Suppressor macrophage (primary cell): ENCODE results near the gene PVALB.
A peak's percentile ranks its signal among the peaks of the same experiment; 100 is the strongest.

Source experiments
- DNase-seq, 4 experiments: peaks; one replicate each; pipeline ENCODE4 v3.0.0-alpha.2; 2020 to 2022

The PVALB gene

DNA sequence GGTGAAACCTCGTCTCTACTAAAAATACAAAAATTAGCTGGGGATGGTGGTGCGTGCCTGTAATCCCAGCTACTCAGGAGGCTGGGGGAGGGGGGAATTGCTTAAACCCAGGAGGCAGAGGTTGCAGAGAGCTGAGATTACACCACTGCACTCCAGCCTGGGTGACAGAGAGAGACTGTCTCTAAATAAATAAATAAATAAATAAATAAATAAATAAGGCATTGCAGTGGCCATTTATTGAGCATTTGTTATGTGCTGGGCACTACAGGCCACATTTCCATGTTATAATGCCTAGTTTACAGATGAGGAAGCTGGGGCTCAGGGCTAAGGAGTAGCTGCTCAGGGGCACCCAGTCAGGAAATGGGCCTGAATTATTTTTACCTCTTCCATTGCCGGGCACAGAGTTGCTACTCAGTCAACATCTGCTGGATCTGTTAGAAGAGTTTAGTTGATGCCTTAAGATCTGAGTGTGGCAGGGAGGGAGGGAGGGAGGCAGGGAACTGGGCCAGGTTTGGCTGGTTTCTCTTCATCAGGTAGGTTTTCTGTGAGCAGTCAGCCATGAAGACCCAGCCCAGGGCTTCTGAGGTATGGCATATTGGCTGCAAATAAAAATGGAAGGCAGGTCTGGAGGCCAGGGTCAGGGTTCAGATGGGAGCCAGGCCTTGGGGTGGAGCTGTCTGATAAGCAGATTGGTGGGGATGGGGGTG, 5.6 kb downstream of the PVALB start:
- DNase-seq, result no peak

DNA sequence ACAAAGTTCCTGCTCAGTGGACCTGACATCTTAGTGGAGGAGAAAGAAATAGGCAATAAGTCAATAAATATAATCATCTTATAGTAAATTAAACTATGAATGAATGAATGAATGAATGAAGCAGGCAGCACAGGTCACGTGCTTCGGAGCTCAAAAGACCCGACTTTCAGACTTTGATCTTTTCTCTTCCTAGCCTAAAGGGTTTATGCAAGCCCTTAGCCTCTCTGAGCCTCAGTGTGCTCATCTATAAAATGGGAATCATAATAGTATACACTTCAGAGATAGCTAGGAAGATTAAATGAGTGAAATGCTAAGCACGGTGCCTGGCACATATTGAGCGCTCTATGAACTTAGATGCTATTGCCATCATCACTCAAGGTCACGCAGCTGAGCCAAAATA, 7.5 kb downstream of the PVALB start:
- DNase-seq, result no peak

DNA sequence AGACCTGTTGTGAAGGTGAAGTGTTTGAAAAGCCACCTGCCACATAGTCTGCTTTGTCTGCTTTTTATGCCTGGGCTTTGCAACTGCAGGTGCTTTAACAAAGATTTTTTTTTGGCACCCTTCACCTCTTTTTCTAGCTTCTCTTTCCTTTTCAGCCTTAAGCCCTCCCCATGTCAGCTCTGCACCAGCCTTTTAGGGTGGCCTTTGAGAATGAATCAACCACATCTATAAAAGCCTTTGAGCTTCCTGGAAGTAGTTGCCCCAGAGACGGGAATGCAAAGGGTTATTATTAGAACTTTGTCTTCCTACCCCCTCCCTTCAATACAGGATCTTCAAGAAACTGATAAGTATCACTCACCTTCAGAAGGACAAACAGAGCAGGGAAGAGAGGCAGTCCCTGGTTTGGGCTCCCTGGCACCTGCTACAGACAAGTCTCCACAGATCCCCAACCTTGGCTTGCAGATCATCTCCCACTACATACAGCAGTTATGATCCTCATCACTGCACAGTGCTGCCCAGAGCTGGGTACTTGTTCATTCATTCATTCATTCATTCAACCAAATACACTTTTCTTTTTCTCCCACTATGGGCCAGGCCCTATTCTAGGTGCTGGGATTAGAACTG, 8.0 kb downstream of the PVALB start:
- no peak for DNase-seq

DNA sequence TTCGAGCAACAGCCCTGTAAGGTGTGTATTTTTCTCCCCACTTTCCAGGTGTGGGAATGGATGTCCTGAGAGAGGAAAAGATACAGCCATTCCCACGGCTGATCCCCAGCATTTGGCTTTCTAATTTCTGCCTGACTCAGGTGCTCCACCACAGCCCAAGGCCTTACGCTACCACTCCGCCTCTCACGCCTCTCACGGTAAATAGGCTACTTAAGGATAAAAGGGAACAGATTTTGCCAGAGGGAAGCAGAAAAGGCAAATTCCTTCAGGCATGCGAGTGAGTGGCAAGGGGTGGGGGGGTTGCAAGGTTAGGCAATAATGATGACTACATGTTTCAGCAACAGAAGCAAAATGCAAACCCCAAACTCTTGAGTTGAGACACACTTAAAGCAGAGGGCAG, 9.2 kb downstream of the PVALB start:
- DNase-seq, result peak; percentile 11 to 37 (median 30)

DNA sequence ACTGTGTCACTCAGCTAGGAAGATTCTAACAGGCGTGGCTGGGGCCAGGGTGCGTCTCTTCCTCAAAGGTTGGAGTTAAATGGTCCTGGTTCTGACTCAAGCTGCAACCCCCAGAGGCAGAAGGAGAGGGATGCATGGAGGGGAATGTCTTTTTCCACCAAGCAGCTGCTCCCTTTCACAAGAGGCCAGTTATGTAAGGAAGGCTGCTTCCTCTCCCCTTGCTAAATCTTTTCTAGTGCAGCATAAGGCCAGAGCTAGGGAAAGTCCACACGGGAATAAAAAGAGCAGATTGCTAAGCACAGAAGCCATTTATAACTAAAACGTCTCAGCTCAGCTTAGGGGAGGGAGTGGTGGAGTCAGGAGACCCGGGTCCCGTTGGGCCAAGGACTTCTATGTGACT, 10.0 kb downstream of the PVALB start:
- peak; percentile 16 to 55 (median 51) for DNase-seq

DNA sequence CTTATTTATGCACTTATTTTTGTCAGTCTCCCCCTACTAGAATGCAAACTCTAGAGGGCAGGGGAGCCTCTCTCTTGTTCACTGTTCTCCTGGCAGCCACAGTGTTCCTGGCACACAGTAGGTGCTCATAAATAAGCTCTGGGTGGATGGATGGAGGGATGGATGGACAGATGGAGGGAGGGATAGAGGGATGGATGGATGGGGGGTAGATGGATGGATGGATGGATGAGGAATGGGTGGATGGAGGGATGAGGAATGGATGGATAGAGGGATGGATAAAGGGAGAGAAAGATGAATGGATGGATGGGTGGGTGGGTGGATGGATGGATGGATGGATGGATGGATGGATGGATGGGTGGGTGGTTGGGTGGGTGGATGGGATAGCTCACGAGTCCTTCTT, 13.5 kb downstream of the PVALB start:
- DNase-seq, result no peak

DNA sequence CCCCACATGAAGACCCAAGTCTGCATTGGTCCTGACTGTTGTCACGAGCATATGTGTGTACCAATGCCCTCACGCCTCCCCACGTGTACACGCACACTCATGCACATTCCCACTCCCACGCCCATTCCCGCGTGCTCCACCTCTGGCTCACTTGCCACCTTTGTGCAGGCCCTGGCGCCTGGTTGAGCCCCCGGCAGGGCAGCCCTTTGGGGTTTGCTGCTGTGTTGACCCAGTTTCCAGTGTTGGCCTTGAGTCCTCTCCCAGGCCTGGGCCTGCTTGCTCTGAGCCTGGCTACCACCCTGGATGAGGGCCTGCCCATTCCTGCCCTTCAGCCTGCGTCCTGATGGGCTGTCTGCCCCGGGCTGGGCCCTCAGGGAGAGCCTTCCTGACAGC, 18.2 kb downstream of the PVALB start:
- peak in 1 of 4 experiments; percentile 0 for DNase-seq

DNA sequence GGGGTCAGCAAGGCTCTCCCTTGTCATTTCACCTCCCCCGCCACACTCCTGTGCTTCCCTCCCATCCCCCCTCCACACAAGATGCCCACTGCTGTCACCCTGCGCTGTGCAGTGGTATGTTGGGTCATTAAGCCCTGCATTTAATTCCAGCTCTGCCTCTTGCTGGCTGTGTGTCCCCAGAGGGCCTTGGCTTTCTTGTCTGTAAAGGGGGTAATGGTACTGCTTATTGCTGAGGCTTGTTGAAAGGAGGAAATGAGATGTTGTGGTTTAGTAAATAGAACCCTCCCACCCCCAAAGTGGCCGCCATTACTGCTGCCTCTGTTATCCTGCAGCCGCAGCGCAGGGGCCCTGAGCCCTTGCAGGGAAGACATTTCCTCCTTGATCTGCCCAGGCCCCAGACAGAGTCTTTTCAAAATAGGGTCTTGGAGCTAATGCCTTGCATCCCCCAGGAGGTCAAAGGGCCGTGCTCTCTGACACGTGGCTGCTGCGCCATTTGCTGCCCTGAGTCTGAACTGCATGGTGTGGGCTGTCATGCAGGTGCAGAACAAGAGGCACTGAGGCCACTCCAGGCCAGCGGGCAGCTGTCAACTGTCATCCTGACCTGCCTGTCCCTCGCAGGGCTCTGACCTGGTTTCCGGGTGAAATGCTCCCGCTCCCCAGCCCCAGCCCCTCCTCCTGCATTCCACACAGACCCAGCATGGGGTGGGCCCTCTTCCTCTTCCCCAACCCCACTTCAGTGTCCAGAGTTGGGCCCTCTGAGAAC, 18.7 kb downstream of the PVALB start:
- no peak for DNase-seq

DNA sequence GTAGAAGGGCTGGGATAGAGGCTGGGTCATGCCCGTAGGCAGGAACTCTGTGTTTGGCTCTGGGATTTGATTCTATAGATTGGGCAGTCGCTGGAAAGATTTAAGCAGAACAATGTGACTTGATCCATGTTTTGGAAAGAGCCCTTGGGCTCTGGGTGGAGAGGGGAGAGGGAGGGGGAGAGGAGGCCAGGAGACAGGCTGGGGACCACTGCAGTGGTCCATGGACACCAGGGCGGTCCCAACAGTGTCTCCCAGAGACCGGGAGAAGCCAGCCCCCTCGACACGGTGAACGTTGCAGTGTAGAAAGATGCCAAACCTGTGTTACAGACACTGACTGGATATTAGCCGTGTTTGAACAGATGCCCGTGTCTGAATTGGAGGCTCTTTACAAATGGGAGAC, 19.5 kb downstream of the PVALB start:
- no peak for DNase-seq

DNA sequence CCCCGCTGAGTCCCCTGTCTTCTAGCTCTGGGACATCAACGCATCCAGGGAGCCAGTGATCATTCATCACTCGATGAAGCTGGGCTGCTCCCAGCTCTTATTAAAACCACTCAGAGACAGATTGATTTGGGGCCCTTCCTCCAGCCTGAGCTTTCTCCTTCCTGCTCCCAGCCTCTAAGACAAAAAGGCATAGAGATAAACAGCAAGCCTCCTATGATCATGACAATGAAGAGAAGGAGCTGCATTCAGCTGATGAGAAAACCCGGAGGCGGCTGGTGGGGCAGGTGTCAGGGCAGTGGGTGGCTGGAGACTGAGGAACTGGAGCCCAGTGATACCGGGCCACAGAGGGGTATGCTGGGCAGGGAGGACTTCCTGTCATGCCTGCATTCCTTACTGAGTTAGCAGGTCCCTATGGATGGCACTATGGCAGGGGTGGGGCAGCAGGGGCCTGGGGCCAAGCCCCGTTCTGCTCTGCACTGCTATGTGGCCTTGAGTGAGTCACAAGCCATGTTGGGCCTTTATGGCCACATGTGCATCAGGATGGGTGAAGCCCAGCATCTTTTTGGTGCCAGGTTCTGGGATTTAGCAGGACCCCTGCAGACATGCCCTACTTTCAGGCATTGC, 20.2 kb downstream of the PVALB start:
- peak in 1 of 4 experiments; percentile 21 for DNase-seq

DNA sequence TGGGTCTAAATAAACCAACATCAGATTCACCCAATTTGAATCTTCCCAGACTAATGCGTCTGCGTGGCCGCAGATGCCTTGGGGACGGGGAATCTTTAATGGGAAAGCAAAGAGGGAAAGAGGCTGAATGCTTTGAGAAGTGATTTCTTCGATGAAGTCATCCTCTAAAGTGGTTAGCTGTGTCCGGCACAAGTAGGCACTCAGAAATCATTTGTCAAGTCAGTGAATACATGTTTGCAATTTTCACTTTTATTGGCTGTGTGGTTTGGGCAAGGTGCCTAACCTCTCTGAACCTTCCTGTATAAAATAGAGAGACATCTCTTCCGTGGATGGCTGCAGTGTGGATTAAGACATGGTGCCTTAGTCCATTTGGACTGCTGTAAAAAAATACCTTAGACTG, 21.2 kb downstream of the PVALB start:
- DNase-seq, result no peak

DNA sequence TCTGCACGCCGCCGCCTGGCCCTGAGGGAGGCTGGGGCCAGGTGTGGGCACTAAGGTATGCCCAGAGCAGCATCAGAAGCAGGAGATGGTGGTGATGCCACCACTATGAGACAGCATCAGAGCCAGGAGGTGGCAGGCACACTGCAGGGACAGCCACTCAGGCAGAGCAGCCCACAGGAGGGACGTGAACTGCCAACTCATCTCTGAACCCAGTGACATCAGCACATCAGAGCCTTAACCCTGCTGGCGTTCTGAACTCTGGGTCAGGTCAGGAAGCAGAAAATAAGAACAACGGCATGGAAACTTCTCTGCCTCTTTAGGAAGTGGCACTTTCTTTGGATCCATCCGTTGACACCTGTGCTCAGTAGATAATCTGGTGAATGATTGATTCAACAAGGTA, 26.2 kb downstream of the PVALB start:
- peak; percentile 27 to 53 (median 38) for DNase-seq

DNA sequence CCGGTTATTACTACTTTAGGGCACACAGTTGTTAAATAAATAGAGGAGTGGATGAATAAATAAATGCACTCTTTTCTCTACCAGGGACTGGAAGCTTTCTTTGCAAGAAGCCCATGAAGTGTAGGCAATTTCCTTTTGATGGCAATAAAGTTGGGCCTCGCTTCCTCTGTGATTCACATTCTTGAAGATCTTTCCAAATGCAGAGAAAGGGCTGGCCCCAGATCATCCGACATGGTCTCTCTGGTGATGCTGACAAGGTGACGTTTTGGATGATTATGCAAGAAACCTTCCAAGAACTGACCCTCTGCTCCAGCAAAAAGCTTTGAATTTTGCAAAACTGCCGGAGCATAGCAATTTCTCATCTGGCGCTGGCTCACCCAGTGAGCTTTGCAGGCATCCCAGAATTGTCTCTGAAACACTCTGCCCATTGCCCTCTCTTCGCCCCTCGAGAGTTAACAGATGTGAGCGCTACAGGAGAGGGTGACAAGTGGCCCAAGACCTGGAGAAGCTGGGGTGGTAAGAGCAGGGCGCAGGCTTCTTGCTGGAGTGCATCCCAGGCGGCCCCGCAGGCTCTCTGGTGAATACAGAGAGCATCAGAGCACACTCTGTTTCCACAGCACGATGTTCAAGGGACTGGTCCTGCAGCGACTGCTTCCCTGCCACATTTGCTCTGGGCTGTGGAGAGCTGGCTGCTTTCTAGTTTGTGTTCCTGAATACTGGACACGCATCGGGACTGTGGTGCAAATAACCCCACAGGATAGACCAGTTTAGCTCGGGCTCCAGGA, 29.4 kb downstream of the PVALB start:
- no peak for DNase-seq

DNA sequence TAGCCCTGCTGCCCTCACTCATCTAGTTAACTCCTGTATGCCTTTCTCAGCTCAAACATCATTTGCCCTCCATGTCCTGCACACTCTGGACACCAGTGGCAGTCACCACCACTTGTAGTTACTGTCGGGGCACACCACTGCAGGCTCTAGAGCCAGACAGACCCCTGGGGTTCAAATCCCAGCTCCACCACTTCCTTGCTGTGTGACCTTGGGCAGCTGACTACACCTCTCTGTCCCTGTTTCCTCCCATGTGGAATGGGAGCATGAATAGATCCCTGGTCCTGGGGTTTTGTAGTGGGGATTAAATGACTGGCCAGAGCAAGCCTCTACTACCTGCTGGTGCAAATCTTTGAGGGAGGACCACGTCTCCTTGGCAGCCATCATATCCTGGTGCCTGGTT, 33.1 kb downstream of the PVALB start:
- no peak for DNase-seq

DNA sequence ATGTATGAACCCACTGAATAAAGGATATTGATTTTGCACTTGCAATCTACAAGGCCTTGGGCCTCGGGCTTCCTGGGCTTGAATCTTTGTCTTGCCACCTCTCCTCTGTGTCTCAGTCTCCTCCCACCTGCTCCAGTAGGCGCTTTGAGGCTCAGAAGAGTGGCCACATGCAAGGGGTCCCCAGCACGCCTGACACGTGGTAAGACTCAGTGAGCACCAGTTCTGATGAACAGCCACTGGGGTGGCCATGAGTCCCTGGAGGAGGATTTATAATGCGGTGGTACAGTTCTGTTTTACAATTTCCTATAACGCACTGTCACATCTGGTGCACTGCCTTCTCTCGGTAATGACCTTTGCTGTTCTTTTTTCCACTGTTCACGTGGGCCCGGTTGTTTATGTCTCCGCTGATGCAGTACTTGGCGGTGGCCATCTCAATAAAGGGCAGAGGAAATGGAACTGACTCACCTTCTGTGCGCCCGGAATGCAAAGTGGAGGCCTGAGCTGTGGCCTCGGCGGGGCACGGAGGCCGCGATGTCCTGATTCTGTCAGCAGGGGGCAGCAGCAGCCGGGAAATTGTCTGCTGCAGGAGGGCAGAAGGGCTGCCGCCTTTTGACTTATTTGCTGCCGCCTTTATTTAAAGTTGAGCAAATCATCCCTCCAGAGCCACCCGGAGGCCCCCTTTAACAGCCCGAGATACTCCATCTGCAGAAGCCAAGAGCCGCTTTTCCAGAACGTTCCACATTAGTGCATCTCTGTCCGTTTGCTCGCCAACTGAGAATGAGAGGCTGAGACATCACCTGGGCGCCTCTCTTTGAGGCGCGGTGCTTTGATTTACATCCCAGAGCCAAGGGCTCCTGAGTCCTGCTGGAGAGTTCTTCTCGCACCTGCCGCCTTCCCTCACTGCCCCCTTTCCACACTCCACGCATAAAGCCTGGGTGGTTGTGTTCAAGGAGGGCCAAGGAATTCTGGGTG, 34.9 kb downstream of the PVALB start:
- DNase-seq, result peak; percentile 88 to 93 (median 89)

DNA sequence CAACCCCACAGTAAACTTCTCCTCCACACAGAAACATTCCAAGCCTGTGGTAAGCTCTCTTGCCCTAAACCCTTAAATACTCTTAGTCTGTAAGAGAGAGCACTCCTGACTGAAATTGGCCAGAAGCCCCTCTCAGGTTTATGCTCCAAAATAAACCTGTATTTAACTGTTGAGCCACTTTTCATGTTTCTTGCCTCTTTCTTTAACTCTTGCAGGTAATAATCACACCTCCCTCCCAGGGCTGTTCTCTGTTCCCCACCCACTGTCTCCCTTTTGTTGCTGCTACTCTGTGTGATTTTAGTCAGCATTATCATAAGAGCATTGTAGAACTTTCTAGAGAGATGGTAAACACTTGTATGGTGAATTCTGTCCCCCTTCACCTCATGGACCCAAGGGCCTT, 38.8 kb downstream of the PVALB start:
- DNase-seq, result no peak

DNA sequence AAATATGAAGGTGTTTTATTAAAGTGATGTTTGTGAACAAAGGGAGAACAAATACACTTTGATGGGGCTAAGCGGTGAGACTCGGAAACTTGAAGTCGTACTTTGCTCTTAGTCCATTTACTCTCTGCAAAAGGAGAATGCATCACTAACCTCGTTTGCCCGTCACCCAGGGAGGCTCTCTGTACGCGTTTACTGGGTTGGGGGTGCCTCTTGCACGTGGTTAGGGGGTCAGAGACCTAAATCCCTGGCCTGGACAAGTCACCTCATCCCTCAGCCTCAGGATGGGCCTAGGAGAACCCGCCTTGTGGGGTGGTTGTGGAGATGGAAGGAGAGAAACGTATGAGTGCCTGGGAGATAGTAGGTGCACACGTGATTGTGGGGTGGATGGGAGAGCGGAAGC, 40.1 kb downstream of the PVALB start:
- DNase-seq, result no peak

DNA sequence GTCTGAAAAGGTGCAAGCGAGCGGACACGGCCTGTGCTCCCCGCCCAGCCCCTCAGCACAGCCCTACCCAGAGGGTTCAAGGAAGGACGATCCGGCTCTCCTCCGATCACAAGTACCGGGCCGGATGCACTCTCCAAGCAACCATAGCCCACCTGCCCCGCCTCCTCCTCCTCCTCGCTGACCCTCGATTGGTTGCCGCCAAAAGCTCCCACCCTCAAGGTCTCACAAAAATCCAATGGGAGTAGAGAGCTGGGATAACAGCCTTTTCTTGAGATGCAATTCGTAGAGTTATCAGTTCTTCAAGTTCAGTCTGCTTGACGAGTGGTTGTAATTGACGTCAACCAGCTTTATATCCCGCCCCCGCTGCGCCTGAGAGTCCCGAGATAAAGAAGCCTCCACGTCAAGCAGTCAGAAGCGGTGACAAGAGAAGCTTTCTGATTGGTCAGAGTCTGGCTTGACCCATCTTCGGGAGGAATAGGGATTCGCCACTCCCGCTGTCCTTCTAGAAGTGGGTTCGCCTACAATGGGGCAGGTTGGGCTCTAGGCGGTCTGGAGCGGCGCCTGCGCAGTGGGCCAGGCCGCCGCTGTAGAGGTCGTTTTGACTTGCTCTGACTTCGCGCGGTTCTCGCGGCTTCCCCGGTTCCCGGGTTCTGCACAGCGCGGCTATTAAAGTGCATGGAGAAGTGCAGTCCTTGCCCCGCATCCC, 40.7 kb downstream of the PVALB start, which contains the start of gene IFT27:
IFT27 (minus strand) TSS at position 156 of the 706 bp plus-strand sequence. CDS start 412 bp downstream, outside the sequence.
- peak; percentile 99 to 100 (median 100) for DNase-seq

DNA sequence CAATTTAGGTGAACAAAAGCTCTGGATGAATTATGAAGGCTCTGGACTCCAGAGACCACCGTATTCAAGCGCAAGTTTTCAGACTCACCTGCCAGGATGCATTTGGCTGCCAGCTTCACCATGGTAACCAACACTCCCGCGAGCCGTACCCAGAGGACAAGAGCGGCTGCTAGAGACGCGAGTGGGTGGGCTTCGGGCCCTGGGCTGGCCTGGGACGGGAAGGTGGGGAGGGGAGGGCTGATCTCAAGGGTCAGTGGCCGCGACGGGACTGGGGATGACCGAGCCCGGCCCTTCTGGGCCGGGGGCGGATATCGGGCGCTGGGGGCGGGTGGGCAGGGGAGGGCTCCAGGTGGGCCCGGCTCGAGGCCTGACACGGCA, 41.3 kb downstream of the PVALB start:
- peak in 3 of 4 experiments; percentile 14 to 41 (median 19) for DNase-seq

DNA sequence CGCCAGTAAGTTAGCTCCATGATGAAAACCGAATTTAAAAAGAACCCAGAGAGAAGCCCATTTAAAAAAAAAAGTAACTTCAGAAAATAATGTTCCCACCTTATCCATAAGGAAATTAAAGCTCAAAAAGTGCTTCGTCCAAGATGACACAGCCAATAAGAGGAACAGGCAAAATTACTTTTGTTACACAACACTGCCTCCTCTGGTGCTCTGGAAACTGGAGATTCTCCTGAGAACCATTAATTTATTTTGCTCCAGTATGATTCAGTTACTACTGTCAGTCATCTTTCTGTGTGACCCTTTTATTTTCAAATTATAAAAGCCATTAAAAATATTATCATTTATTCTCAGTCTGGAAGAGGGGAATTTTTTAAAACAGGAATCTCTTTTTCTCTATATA, 42.9 kb downstream of the PVALB start:
- peak; percentile 60 to 77 (median 71) for DNase-seq
